Common myeloid progenitor, CD34-positive (primary cell): Measurements from ENCODE around the gene TNP2.
A peak's percentile ranks its signal among the peaks of the same experiment; 100 is the strongest.

Source experiments
- CTCF ChIA-PET: fragments of 350-600 bp; sonication (Branson Sonifier 250); formaldehyde crosslinking; loops from one replicate; lab custom pipeline; 2021; ENCODE audit warnings: antibody characterized with exemption; lab: Charles Lee
- POLR2A ChIA-PET: fragments of 350-600 bp; sonication (Branson Sonifier 250); formaldehyde crosslinking; loops from one replicate; lab custom pipeline; 2021; ENCODE audit warnings: antibody characterized with exemption; lab: Charles Lee
- DNase-seq, 3 donors: peaks; one replicate each; pipeline versions ENCODE4 v3.0.0 to v3.0.0-alpha.2; 2013
- H3K27ac ChIP-seq, 2 experiments: 1 replicate in 1 of 2; 2 replicates in 1 of 2; pipeline ENCODE4 v1.7.0; 2013; ENCODE audit warnings: inconsistent platforms in 2 of 2, low read length in 2 of 2, mild to moderate bottlenecking in 2 of 2, low read depth in 1 of 2, moderate library complexity in 1 of 2; ENCODE audit not compliant: severe bottlenecking in 2 of 2, insufficient read depth in 1 of 2, poor library complexity in 1 of 2
- H3K27me3 ChIP-seq, 5 experiments: replicated peaks in 2 of 5; 1 replicate in 3 of 5; 2 replicates in 2 of 5; pipeline versions ENCODE4 v1.6.1 to v1.7.0; 2013; ENCODE audit warnings: low read length in 4 of 5, mild to moderate bottlenecking in 2 of 5, moderate library complexity in 2 of 5, inconsistent platforms in 1 of 5; ENCODE audit not compliant: insufficient read depth in 5 of 5, control insufficient read depth in 4 of 5
- H3K36me3 ChIP-seq, 4 experiments: 1 replicate in 2 of 4; 2 replicates in 2 of 4; pipeline versions ENCODE4 v1.6.1 to v1.7.0; 2013; ENCODE audit warnings: low read length in 3 of 4, control low read depth in 1 of 4, mild to moderate bottlenecking in 1 of 4; ENCODE audit not compliant: control insufficient read depth in 4 of 4, insufficient read depth in 4 of 4
- H3K4me1 ChIP-seq, 4 experiments: 1 replicate in 3 of 4; 2 replicates in 1 of 4; pipeline versions ENCODE4 v1.6.1 to v1.7.1; 2013; ENCODE audit warnings: low read length in 3 of 4, mild to moderate bottlenecking in 3 of 4, control low read depth in 1 of 4, inconsistent platforms in 1 of 4, moderate library complexity in 1 of 4; ENCODE audit not compliant: control insufficient read depth in 4 of 4, insufficient read depth in 4 of 4; ENCODE audit errors: control extremely low read depth in 1 of 4
- H3K4me3 ChIP-seq, 7 experiments: 1 replicate in 4 of 7; 2 replicates in 3 of 7; pipeline versions ENCODE4 v1.5.1 to v1.7.0; 2013; ENCODE audit warnings: mild to moderate bottlenecking in 7 of 7, low read length in 6 of 7, moderate library complexity in 6 of 7, inconsistent platforms in 2 of 7, low read depth in 2 of 7, control low read depth in 1 of 7; ENCODE audit not compliant: insufficient read depth in 4 of 7, control insufficient read depth in 1 of 7; ENCODE audit errors: extremely low read depth in 1 of 7
- H3K9me3 ChIP-seq, 5 experiments: 1 replicate in 4 of 5; 2 replicates in 1 of 5; pipeline versions ENCODE4 v1.6.1 to v1.7.1; 2013; ENCODE audit warnings: low read length in 4 of 5, mild to moderate bottlenecking in 2 of 5, inconsistent platforms in 1 of 5, low read depth in 1 of 5, moderate library complexity in 1 of 5; ENCODE audit not compliant: control insufficient read depth in 4 of 5, insufficient read depth in 2 of 5; ENCODE audit errors: control extremely low read depth in 1 of 5
- WGBS: methylation state at CpG from one replicate; pipeline ENCODE4 v1.1.5; 2013; ENCODE audit not compliant: insufficient coverage; 5-methylcytosine and 5-hydroxymethylcytosine counted together

The TNP2 gene

GRCh38 chr16:11307639-11308492 is 38.7 kb upstream of the TNP2 start:
- POLR2A ChIA-PET = no interaction called here
- Histone ChIP-seq H3K27ac (no peak overlapping the region), H3K36me3 (no peaks in the 10 kb centered on the region), H3K4me3 (no peak overlapping the region), H3K4me1 (peaks cover 7 to 51% (median 39%) of the 10 kb centered on the region in 4 experiments), H3K9me3 (peaks cover 0 to 5% (median 0%) of the 10 kb centered on the region in 5 experiments), H3K27me3 (no peaks in the 10 kb centered on the region)
- no peak for DNase-seq
- 96% methylated on average over 19 of the region's 21 CpGs for WGBS
- CTCF ChIA-PET = interaction anchor here (0.6 to 1.8 kb wide), 3 partner anchors 10 to 48 kb away, joined by 3 to 8 read pairs (median 3); no protein-coding TSS in a partner anchor

- Histone ChIP-seq H3K4me1 (peaks cover 7 to 43% (median 31%) of the 10 kb centered on the region in 4 experiments), H3K36me3 (no peaks in the 10 kb centered on the region), H3K27me3 (no peaks in the 10 kb centered on the region), H3K27ac (no peak overlapping the region), H3K9me3 (peaks cover 0 to 5% (median 0%) of the 10 kb centered on the region in 5 experiments), H3K4me3 (no peak overlapping the region)
- CTCF ChIA-PET = interaction anchor here (1.8 kb wide), 1 partner anchor 9 kb away, joined by 8 read pairs; no protein-coding TSS in a partner anchor
- DNase-seq = no peak
- 100% methylated on average over 6 of the region's 7 CpGs for WGBS
- POLR2A ChIA-PET = no interaction called here
Measured at GRCh38 chr16:11306997-11307638, 38.0 kb upstream of the TNP2 start.

- H3K27me3 ChIP-seq = no peaks in the 10 kb centered on the region
- ChIA-PET CTCF (interaction anchor here (1.2 kb wide), 1 partner anchor 50 kb away, joined by 3 read pairs; no protein-coding TSS in a partner anchor), POLR2A (interaction anchor here (0.7 kb wide), 1 partner anchor 135 kb away, joined by 3 read pairs; no protein-coding TSS in a partner anchor)
- DNase-seq = no peak
- H3K36me3 ChIP-seq = no peaks in the 10 kb centered on the region
- WGBS = 100% methylated on average over 6 of the region's 8 CpGs
- peaks cover 4 to 38% (median 26%) of the 10 kb centered on the region in 4 experiments for H3K4me1 ChIP-seq
- H3K9me3 ChIP-seq = peaks cover 0 to 5% (median 0%) of the 10 kb centered on the region in 5 experiments
- no peak overlapping the region for H3K4me3 ChIP-seq
- H3K27ac ChIP-seq = no peak overlapping the region
Measured at GRCh38 chr16:11306381-11306780, 37.3 kb upstream of the TNP2 start.

- WGBS = 87% methylated on average over 17 of the region's 18 CpGs
- Histone ChIP-seq H3K9me3 (peaks cover 0 to 5% (median 0%) of the 10 kb centered on the region in 5 experiments), H3K36me3 (no peaks in the 10 kb centered on the region), H3K4me1 (peaks cover 0 to 24% (median 14%) of the 10 kb centered on the region in 4 experiments), H3K4me3 (no peak overlapping the region), H3K27ac (no peak overlapping the region), H3K27me3 (no peaks in the 10 kb centered on the region)
- CTCF ChIA-PET = no interaction called here
- peak in 1 of 3 donors; percentile 26 for DNase-seq
- POLR2A ChIA-PET = no interaction called here
Measured at GRCh38 chr16:11303405-11304138, 34.4 kb upstream of the TNP2 start.

- H3K27me3 ChIP-seq = no peaks in the 10 kb centered on the region
- no peak overlapping the region for H3K4me3 ChIP-seq
- no peaks in the 10 kb centered on the region for H3K36me3 ChIP-seq
- no peak overlapping the region for H3K27ac ChIP-seq
- H3K4me1 ChIP-seq = peaks cover 0 to 24% (median 14%) of the 10 kb centered on the region in 4 experiments
- WGBS = 80% methylated on average over 1 of the region's 4 CpGs
- CTCF ChIA-PET = interaction anchor here (0.6 kb wide), 1 partner anchor 349 kb away, joined by 3 read pairs; no protein-coding TSS in a partner anchor
- DNase-seq = no peak
- POLR2A ChIA-PET = no interaction called here
- H3K9me3 ChIP-seq = peaks cover 0 to 5% (median 0%) of the 10 kb centered on the region in 5 experiments
Measured at GRCh38 chr16:11302977-11303376, 33.9 kb upstream of the TNP2 start.

- DNase-seq = no peak
- no peak overlapping the region for H3K27ac ChIP-seq
- H3K9me3 ChIP-seq = peaks cover 0 to 5% (median 0%) of the 10 kb centered on the region in 5 experiments
- ChIA-PET POLR2A (no interaction called here), CTCF (interaction anchor here (0.6 to 1.1 kb wide), 3 partner anchors 9 to 348 kb away, joined by 3 to 4 read pairs (median 3); no protein-coding TSS in a partner anchor)
- no peak overlapping the region for H3K4me3 ChIP-seq
- peaks cover 5 to 32% (median 25%) of the 10 kb centered on the region in 4 experiments for H3K4me1 ChIP-seq
- H3K27me3 ChIP-seq = no peaks in the 10 kb centered on the region
- H3K36me3 ChIP-seq = no peaks in the 10 kb centered on the region
- 100% methylated on average over 2 of the region's 4 CpGs for WGBS
Measured at GRCh38 chr16:11301645-11302501, 32.7 kb upstream of the TNP2 start.
